ENCODE results near the gene PRR3. TPM values are rescaled to one million over a fixed set of nuclear protein-coding genes. Genes with fewer than 3 reads are reported as not detected.
"Not testable (repeated sequence)": the region's sequence is repeated elsewhere in the genome, so short reads cannot be mapped to it uniquely, and the experiment has no call there.

Gene PRR3
- polyA plus RNA-seq, 1 donor = 18.5 TPM

GRCh38 chr6:30516754-30517076, 40.4 kb upstream of the PRR3 start:
- not testable (repeated sequence) for DNase-seq; H3K36me3 ChIP-seq (ENCODE audit: control insufficient read depth, insufficient read depth, low read length); H3K4me1 ChIP-seq (ENCODE audit: control insufficient read depth, insufficient read depth, low read length); H3K27me3 ChIP-seq (ENCODE audit: control insufficient read depth, insufficient read depth, low read length)
- peaks cover 13% of the 10 kb centered on the region for H3K9me3 ChIP-seq (ENCODE audit: control insufficient read depth, low read depth, low read length)
- peak overlapping the region; percentile 97 for H3K27ac ChIP-seq (ENCODE audit: low read length)
- WGBS (ENCODE audit: insufficient coverage, low lambda C conversion rate) = no CpG with 5 or more reads among the region's 9 CpGs
- H3K4me3 ChIP-seq (ENCODE audit: low read length) = peak overlapping the region; percentile 49

GRCh38 chr6:30517767-30518504, 39.2 kb upstream of the PRR3 start:
- H3K36me3 ChIP-seq (ENCODE audit: control insufficient read depth, insufficient read depth, low read length); H3K27me3 ChIP-seq (ENCODE audit: control insufficient read depth, insufficient read depth, low read length); DNase-seq; H3K27ac ChIP-seq (ENCODE audit: low read length); H3K4me3 ChIP-seq (ENCODE audit: low read length); H3K4me1 ChIP-seq (ENCODE audit: control insufficient read depth, insufficient read depth, low read length): not testable (repeated sequence)
- no CpG with 5 or more reads among the region's 21 CpGs for WGBS (ENCODE audit: insufficient coverage, low lambda C conversion rate)
- H3K9me3 ChIP-seq (ENCODE audit: control insufficient read depth, low read depth, low read length) = peaks cover 13% of the 10 kb centered on the region

- H3K4me1 ChIP-seq (ENCODE audit: control insufficient read depth, insufficient read depth, low read length); H3K27ac ChIP-seq (ENCODE audit: low read length); H3K4me3 ChIP-seq (ENCODE audit: low read length); H3K36me3 ChIP-seq (ENCODE audit: control insufficient read depth, insufficient read depth, low read length); H3K27me3 ChIP-seq (ENCODE audit: control insufficient read depth, insufficient read depth, low read length); DNase-seq: not testable (repeated sequence)
- WGBS (ENCODE audit: insufficient coverage, low lambda C conversion rate) = no CpG with 5 or more reads among the region's 19 CpGs
- peaks cover 13% of the 10 kb centered on the region for H3K9me3 ChIP-seq (ENCODE audit: control insufficient read depth, low read depth, low read length)
Measured at GRCh38 chr6:30518505-30519145, 38.5 kb upstream of the PRR3 start.

GRCh38 chr6:30520522-30520921, 36.6 kb upstream of the PRR3 start:
- Histone ChIP-seq H3K27me3 (ENCODE audit: control insufficient read depth, insufficient read depth, low read length) (no peaks in the 10 kb centered on the region), H3K27ac (ENCODE audit: low read length) (no peak overlapping the region), H3K36me3 (ENCODE audit: control insufficient read depth, insufficient read depth, low read length) (no peaks in the 10 kb centered on the region), H3K9me3 (ENCODE audit: control insufficient read depth, low read depth, low read length) (peaks cover 13% of the 10 kb centered on the region), H3K4me3 (ENCODE audit: low read length) (no peak overlapping the region), H3K4me1 (ENCODE audit: control insufficient read depth, insufficient read depth, low read length) (no peaks in the 10 kb centered on the region)
- WGBS (ENCODE audit: insufficient coverage, low lambda C conversion rate) = no CpG with 5 or more reads among the region's 6 CpGs
- DNase-seq = no peak

- not testable (repeated sequence) for H3K27me3 ChIP-seq (ENCODE audit: control insufficient read depth, insufficient read depth, low read length); H3K36me3 ChIP-seq (ENCODE audit: control insufficient read depth, insufficient read depth, low read length); H3K4me3 ChIP-seq (ENCODE audit: low read length); H3K4me1 ChIP-seq (ENCODE audit: control insufficient read depth, insufficient read depth, low read length); DNase-seq; H3K27ac ChIP-seq (ENCODE audit: low read length)
- WGBS (ENCODE audit: insufficient coverage, low lambda C conversion rate) = no CpG with 5 or more reads among the region's 7 CpGs
- H3K9me3 ChIP-seq (ENCODE audit: control insufficient read depth, low read depth, low read length) = peaks cover 13% of the 10 kb centered on the region
Measured at GRCh38 chr6:30521082-30521481, 36.0 kb upstream of the PRR3 start.

GRCh38 chr6:30521952-30522351, 35.1 kb upstream of the PRR3 start:
- H3K4me1 ChIP-seq (ENCODE audit: control insufficient read depth, insufficient read depth, low read length); H3K4me3 ChIP-seq (ENCODE audit: low read length); H3K36me3 ChIP-seq (ENCODE audit: control insufficient read depth, insufficient read depth, low read length); H3K27ac ChIP-seq (ENCODE audit: low read length); H3K27me3 ChIP-seq (ENCODE audit: control insufficient read depth, insufficient read depth, low read length); DNase-seq: not testable (repeated sequence)
- WGBS (ENCODE audit: insufficient coverage, low lambda C conversion rate) = 100% methylated on average over 1 of the region's 5 CpGs
- peaks cover 13% of the 10 kb centered on the region for H3K9me3 ChIP-seq (ENCODE audit: control insufficient read depth, low read depth, low read length)

GRCh38 chr6:30526444-30526843, 30.7 kb upstream of the PRR3 start:
- H3K27me3 ChIP-seq (ENCODE audit: control insufficient read depth, insufficient read depth, low read length); DNase-seq; H3K36me3 ChIP-seq (ENCODE audit: control insufficient read depth, insufficient read depth, low read length); H3K27ac ChIP-seq (ENCODE audit: low read length); H3K9me3 ChIP-seq (ENCODE audit: control insufficient read depth, low read depth, low read length); H3K4me3 ChIP-seq (ENCODE audit: low read length): not testable (repeated sequence)
- no CpG with 5 or more reads among the region's 3 CpGs for WGBS (ENCODE audit: insufficient coverage, low lambda C conversion rate)
- peaks cover 11% of the 10 kb centered on the region for H3K4me1 ChIP-seq (ENCODE audit: control insufficient read depth, insufficient read depth, low read length)

GRCh38 chr6:30529349-30529875, 27.7 kb upstream of the PRR3 start:
- 92% methylated on average over 2 of the region's 17 CpGs for WGBS (ENCODE audit: insufficient coverage, low lambda C conversion rate)
- not testable (repeated sequence) for DNase-seq; H3K36me3 ChIP-seq (ENCODE audit: control insufficient read depth, insufficient read depth, low read length); H3K27me3 ChIP-seq (ENCODE audit: control insufficient read depth, insufficient read depth, low read length); H3K4me3 ChIP-seq (ENCODE audit: low read length); H3K27ac ChIP-seq (ENCODE audit: low read length); H3K9me3 ChIP-seq (ENCODE audit: control insufficient read depth, low read depth, low read length)
- peaks cover 23% of the 10 kb centered on the region for H3K4me1 ChIP-seq (ENCODE audit: control insufficient read depth, insufficient read depth, low read length)

GRCh38 chr6:30530014-30530413, 27.1 kb upstream of the PRR3 start:
- H3K36me3 ChIP-seq (ENCODE audit: control insufficient read depth, insufficient read depth, low read length) = no peaks in the 10 kb centered on the region
- 20% methylated on average over 1 of the region's 2 CpGs for WGBS (ENCODE audit: insufficient coverage, low lambda C conversion rate)
- peaks cover 23% of the 10 kb centered on the region for H3K4me1 ChIP-seq (ENCODE audit: control insufficient read depth, insufficient read depth, low read length)
- no peaks in the 10 kb centered on the region for H3K27me3 ChIP-seq (ENCODE audit: control insufficient read depth, insufficient read depth, low read length)
- no peak overlapping the region for H3K27ac ChIP-seq (ENCODE audit: low read length)
- peak in 1 of 2 donors; percentile 25 for DNase-seq
- no peak overlapping the region for H3K4me3 ChIP-seq (ENCODE audit: low read length)
- H3K9me3 ChIP-seq (ENCODE audit: control insufficient read depth, low read depth, low read length) = no peaks in the 10 kb centered on the region

GRCh38 chr6:30533460-30534294, 23.4 kb upstream of the PRR3 start:
- peak in 1 of 2 donors; percentile 68 for DNase-seq
- H3K27ac ChIP-seq (ENCODE audit: low read length) = peak overlapping the region; percentile 46
- H3K27me3 ChIP-seq (ENCODE audit: control insufficient read depth, insufficient read depth, low read length) = no peaks in the 10 kb centered on the region
- no peaks in the 10 kb centered on the region for H3K9me3 ChIP-seq (ENCODE audit: control insufficient read depth, low read depth, low read length)
- no peaks in the 10 kb centered on the region for H3K36me3 ChIP-seq (ENCODE audit: control insufficient read depth, insufficient read depth, low read length)
- 60% methylated on average over 1 of the region's 15 CpGs for WGBS (ENCODE audit: insufficient coverage, low lambda C conversion rate)
- H3K4me3 ChIP-seq (ENCODE audit: low read length) = no peak overlapping the region
- peaks cover 16% of the 10 kb centered on the region for H3K4me1 ChIP-seq (ENCODE audit: control insufficient read depth, insufficient read depth, low read length)

Data from large intestine (tissue), 3 donors.